Kasumi-1 (cell line): ENCODE results near the gene REC8.

Experiments used
- DNase-seq, 2 experiments: peaks; one replicate each; lab custom pipeline; 2025; lab: John Stamatoyannopoulos, UW

The REC8 gene

GRCh38 chr14:24138396-24139271, 33.2 kb upstream of the REC8 start:
- DNase-seq: no peak

GRCh38 chr14:24139272-24139934, 32.5 kb upstream of the REC8 start:
- DNase-seq: no peak

DNA sequence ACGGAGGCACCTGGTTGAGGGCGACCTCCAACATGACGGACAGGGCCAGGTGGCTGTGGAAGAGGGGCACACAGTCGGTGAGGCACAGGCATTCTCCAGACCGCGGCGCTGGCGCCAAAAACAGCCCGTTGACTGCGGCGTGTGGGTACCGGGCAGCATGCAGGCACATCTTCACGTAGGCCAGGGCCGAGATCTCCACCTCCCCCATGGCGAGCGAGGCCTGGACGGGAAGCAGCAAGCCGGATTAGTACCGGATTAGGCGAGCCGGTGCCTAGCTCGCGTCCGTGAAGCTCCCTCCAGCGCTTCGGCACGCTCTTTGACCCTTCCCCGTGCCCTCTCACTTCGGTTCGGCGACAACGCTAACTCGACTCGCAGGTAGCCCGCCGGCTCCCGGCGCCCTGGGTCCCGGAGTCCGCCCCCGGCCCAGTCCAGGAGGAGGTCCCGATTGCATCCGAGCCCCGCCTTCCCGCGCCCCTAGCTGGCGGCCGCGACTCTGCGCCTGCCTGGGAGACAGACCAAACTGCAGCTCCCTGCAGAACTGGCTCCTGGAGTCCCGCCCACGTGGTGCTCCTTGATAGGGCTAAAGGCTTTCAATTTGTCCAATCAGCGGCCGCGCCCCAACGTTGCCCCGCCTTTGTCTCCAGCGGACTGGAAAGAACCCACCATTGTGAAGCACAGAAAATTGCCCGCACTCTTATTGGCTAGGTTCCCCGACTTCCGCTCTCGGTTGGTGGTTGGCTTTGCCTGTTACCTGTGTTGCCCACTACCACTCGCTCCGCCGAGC, 30.6 kb upstream of the REC8 start, which contains the start of gene EMC9:
EMC9 (minus strand) TSS at position 495 of the 784 bp plus-strand sequence; CDS start at position 208, 287 bp downstream.
- DNase-seq: peak; percentile 99

GRCh38 chr14:24143511-24143910, 28.4 kb upstream of the REC8 start:
- no peak for DNase-seq

GRCh38 chr14:24144451-24144850, 27.4 kb upstream of the REC8 start:
- no peak for DNase-seq

DNA sequence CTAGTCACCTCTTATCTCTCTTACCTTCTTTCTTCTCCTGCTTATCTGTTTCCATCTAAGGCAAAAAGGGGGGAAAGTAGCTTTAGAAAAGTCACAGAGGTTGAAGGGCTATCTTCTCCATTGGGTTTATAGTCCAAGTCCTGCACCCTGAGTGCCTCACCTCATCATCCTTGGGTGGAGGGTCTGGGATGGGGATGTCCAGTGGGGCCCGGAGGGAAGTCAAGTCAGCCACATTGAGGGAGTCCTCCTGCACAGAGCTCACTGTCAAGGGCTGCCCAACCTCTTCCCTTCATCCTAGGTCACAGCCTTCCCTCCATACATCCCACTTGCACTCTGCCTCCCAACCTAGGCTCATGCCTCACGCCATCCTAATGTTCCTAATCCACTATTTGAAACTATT, 26.7 kb upstream of the REC8 start:
- no peak for DNase-seq

- peak; percentile 8 to 26 for DNase-seq
Measured at GRCh38 chr14:24145690-24146452, 26.0 kb upstream of the REC8 start.

GRCh38 chr14:24146453-24146977, 25.4 kb upstream of the REC8 start, which contains the start of gene PSME2:
TSS of gene PSME2 (minus strand) at chr14:24146610. CDS start at chr14:24146581, 29 bp downstream.
- DNase-seq: peak; percentile 98

DNA sequence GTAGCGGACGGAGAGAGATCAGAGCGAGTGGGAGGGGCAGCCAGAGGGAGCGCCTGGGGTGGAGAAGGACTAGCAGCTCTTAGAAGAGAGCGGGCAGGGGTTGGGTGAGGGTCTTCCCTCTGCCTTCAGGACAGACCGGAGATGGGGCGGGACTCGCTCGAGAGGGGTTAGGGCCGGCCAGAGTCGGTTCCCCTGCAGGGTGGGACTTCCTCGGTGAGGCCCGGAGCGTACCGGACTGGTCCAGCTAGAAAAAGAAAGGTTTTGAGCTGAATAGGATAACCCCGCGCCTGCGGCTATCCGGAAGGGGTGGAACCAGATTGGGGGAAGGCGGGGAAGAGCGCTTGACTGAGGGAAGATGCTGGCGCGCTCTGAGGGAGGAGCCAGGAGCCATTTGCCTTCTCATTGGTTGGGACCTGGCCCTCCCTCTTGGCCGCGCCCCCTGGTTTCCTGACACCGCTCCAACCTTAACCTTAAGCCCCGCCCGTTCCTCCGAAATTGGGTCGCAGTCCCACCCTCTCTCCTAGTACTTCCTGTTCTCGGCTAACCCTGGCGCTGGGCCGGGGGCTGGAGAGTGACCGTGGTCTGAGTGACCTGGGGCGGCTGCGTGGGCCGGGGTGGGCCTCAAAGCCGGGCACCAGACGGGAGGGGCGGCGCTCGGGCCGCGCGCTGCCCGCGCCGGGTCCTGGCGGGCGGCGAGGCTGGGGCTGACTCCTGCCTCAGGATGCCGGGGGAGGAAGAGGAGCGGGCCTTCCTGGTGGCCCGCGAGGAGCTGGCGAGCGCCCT, 24.7 kb upstream of the REC8 start, which contains the start of gene RNF31:
RNF31 (plus strand) TSS at position 521 of the 783 bp plus-strand sequence; CDS start at position 722, 201 bp downstream.
- peak; percentile 99 for DNase-seq

- peak in 1 of 2 experiments; percentile 7 for DNase-seq
Measured at GRCh38 chr14:24147761-24148428, 24.0 kb upstream of the REC8 start.

DNA sequence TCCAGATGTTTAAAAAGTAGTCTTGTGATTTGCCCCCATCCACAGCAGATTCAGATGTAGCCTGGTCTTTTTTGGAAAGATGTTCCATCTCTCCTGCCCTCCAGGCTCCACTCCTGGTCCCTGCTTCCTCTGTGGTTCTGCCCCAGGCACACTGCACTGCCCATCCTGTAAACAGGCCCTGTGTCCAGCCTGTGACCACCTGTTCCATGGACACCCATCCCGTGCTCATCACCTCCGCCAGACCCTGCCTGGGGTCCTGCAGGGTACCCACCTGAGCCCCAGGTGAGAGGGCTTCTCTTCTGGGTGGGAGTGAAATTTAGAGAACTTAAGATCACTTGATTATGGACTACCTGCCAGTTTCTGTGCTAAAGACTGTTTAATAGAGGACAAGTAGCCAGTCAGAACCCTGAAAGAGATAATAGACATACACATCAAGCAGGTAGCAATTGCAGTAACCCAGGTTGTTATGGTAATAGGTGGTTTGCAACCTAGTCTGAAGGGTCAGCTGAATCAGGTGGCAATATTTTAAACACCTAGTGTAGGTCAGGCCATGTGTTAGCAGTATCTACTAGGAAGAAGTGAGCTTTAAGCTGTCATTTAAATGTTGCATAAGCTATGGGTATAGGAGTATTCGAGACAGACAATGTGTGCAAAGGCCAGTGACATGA, 22.4 kb upstream of the REC8 start:
- DNase-seq: no peak

GRCh38 chr14:24150061-24150460, 21.8 kb upstream of the REC8 start:
- no peak for DNase-seq

DNA sequence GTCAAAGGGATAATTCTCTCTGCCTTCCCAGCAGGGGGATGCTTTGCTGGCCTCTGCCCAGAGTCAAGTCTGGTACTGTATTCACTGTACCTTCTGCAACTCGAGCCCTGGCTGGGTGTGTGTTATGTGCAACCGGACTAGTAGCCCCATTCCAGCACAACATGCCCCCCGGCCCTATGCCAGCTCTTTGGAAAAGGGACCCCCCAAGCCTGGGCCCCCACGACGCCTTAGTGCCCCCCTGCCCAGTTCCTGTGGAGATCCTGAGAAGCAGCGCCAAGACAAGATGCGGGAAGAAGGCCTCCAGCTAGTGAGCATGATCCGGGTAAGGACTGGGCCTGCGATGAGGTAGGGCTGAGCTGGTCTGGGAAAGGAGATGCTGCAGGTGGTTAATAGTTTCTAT, 21.3 kb upstream of the REC8 start:
- no peak for DNase-seq

- no peak for DNase-seq
Measured at GRCh38 chr14:24150993-24151392, 20.9 kb upstream of the REC8 start.

DNA sequence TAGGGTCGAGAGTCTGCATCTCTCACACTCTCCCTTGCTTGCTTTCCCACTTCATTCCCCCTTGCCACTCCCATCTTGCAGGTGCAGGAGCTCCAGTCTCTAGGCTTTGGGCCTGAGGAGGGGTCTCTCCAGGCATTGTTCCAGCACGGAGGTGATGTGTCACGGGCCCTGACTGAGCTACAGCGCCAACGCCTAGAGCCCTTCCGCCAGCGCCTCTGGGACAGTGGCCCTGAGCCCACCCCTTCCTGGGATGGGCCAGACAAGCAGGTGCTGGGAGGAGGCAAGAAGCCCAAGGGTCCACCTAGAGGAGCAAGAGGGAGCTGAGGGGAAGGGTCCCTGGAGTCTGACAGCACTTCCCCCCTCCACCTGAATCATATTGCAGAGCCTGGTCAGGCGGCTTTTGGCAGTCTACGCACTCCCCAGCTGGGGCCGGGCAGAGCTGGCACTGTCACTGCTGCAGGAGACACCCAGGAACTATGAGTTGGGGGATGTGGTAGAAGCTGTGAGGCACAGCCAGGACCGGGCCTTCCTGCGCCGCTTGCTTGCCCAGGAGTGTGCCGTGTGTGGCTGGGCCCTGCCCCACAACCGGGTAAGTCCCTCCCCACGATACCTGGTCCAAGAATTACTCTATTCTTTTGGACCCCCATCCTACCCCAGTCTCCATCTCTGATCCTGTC, 20.3 kb upstream of the REC8 start:
- no peak for DNase-seq

GRCh38 chr14:24155100-24155499, 16.8 kb upstream of the REC8 start:
- no peak for DNase-seq

GRCh38 chr14:24156840-24157239, 15.0 kb upstream of the REC8 start:
- no peak for DNase-seq

GRCh38 chr14:24157331-24157730, 14.5 kb upstream of the REC8 start:
- no peak for DNase-seq
